HG03139 (cell line): ENCODE measurements around the gene ODC1.
A peak's percentile ranks its signal among the peaks of the same experiment; 100 is the strongest.

Source experiments
- ATAC-seq: cut with Tn5 transposase; IDR thresholded peaks from one replicate; pipeline ENCODE4 v1.9.1; 2021; ENCODE audit not compliant: unreplicated experiment

ODC1 gene

GRCh38 chr2:10417551-10418335 is 30.4 kb downstream of the ODC1 start:
- no peak for ATAC-seq

- ATAC-seq: no peak
These were observed 32.5 kb downstream of the ODC1 start for GRCh38 chr2:10415640-10416039.

GRCh38 chr2:10415048-10415447 is 33.1 kb downstream of the ODC1 start:
- ATAC-seq: no peak

- no peak for ATAC-seq
These were observed 33.5 kb downstream of the ODC1 start for GRCh38 chr2:10414591-10414990.

GRCh38 chr2:10413991-10414451 is 34.1 kb downstream of the ODC1 start:
- no peak for ATAC-seq

- no peak for ATAC-seq
These were observed 34.6 kb downstream of the ODC1 start for GRCh38 chr2:10413503-10413902.

GRCh38 chr2:10412380-10412779 is 35.7 kb downstream of the ODC1 start:
- no peak for ATAC-seq

GRCh38 chr2:10411557-10411956 is 36.6 kb downstream of the ODC1 start:
- ATAC-seq: no peak

GRCh38 chr2:10410823-10411437 is 37.2 kb downstream of the ODC1 start:
- no peak for ATAC-seq

- ATAC-seq: peak; percentile 45
These were observed 37.9 kb downstream of the ODC1 start for GRCh38 chr2:10410001-10410822.

- peak; percentile 56 for ATAC-seq
These were observed 39.2 kb downstream of the ODC1 start for GRCh38 chr2:10408649-10409579.

- ATAC-seq: peak; percentile 34
These were observed 40.1 kb downstream of the ODC1 start for GRCh38 chr2:10407841-10408648.

- ATAC-seq: no peak
These were observed 40.7 kb downstream of the ODC1 start for GRCh38 chr2:10407432-10407831.

- no peak for ATAC-seq
These were observed 41.5 kb downstream of the ODC1 start for GRCh38 chr2:10406491-10407188.

GRCh38 chr2:10406016-10406415 is 42.1 kb downstream of the ODC1 start:
- no peak for ATAC-seq

- ATAC-seq: no peak
These were observed 42.7 kb downstream of the ODC1 start for GRCh38 chr2:10405448-10405847.

- no peak for ATAC-seq
These were observed 43.6 kb downstream of the ODC1 start for GRCh38 chr2:10404324-10405143.

- ATAC-seq: no peak
These were observed 45.4 kb downstream of the ODC1 start for GRCh38 chr2:10402653-10403215.
